LoVo (cell line): ENCODE data around the gene UNKL.
"Not testable (repeated sequence)": the region's sequence is repeated elsewhere in the genome, so short reads cannot be mapped to it uniquely, and the experiment has no call there.

Experiments used
- DNase-seq: peaks from one replicate; pipeline ENCODE4 v3.0.0-alpha.2; 2016; ENCODE audit warnings: low spot score

The UNKL gene

DNA sequence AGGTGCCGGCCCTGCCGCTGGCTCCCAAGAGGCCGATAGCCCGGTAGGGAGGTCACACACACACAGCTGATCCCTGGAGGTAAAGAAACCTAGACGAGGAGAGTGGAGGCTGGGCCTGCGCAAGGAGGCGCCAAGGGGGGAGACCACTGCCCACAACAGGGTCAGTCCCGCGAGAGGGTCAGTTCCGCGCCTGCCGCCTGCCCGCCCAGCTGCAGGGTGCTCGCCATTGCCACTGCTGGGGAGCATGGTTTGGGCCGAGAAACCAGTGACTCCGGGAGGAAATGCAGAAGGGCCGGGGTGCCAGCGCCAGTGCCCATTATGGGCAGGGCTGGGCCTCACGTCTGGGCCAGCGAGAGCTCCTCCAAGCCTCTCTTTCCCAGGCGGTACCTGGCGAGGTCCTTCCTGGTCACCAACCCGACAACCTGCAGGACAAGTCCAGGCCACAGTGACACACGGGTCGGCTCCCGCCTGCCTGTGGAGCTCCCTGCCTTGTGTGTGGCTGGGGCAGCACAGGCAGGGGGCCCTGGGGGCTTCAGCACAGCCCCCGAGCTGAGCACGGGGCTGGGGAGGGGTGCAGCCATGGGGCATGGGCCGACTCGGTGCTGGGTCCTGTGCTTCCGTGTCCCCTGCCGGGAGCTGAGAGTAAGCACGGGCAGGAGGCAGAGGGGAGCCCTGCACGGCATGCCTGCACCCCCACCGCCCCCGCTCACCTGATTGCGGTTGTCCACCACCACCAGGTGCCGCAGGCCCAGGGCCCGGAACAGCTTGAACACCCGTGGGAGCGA is 32.0 kb upstream of the UNKL start:
- no peak for DNase-seq

DNA sequence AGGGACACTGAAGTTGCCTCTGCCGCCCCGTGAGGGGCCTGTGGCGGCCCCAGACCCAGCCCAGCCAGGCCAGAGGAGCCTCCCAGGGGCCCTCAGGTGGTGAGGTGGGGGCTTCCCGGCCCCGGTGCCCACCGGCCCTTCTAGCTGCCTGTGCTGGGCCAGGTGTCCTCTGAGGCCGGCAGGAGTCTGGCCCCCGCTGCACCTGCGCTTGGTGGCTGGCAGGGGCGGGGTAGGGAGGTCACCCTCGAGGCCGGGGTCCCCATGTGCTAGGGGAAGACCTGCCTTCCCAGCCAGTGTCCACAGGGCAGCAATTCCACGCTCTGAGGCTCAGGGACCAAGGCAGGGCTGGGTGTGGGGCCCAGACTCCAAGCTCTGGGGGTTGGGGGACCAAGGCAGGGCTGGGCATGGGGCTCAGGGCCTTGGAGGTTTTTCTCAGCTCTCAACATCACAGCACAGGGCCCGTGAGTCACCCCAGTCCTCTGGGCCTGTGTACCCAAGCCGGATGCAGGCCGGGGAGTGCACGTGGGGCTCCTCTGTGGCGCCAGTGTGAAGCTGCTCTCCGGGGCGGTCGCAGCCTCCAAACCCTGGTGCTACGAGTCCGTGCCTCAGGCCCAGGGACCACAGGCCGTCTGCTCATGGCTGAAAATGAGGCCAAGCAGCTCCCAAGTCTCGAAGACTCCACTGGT is 31.2 kb upstream of the UNKL start:
- no peak for DNase-seq

DNA sequence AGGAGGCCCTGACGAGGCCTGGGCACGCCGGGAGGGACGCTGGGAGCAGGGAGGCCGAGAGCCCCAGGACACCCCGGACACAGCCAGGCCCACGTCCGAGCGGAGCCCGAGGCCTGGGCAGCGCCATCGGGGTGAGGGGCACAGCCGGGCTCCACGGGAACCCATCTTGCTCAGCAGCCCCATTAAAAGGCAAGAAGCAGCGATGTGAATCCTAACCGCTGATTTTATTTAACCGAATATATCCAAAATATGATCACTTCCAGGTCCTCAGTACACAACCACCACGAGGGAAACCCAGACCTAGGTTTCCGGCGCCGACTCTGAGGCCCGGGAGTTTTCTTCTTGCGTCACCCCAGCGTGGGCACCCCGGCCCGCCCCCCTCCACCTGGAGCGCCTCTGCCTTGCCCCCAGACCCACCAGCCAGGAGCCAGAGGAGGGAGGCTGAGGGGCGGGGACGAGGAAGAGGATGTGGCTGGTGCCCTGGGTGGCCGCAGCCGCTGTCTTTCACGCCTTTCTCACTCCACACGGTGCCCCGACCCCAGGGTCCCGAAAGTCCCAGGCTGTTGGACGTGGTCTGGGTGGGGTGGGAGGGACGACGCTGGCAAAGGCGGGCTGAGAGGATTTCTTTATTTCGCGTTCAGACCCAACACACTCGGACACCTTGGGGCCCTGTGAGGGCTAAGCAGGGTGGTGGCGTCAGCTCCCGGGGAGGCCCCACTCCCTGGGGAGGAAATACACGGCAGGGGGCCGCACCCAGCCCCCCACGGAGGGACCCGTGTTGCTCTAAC is 30.4 kb upstream of the UNKL start:
- DNase-seq: no peak

DNA sequence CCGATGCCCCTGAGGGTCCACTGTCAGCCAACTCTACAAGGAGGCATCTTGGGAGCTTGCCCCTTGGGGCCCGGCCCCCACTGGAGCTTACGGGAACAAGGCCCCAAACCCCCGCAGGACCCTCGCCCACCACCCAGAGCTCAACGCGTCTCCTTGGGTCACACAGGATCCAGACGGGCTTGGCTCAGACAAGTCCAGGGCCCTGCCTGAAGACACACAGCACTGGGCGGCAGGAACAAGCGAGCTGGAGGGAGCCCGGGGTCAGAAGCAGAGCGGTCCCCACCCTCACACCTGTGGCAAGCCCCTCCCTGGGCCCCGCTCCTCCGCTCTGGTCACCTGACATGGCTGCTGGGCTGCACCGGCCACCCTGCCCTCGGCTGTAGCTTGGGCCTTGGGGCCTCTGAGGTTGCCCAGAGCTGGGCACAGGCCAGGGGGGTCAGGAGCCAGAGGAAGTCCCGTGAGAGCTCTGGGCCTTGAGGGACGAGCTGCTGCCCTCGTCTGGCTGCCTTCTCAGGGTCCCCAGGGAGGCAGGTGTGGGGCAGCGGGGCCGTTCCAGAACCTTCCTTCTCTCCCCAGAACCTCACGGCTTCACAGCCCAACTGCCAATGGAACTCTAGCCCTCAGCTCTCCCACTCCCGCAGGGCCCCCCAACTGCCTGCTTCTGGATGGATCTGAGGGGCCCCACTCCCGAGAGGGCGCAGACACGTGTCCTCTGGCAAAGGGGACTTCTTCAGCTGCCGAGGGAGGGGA is 29.7 kb upstream of the UNKL start, which contains the start of gene CCDC154:
Gene CCDC154 (minus strand): TSS at position 577 of the 750 bp plus-strand sequence. CDS start 234 bp downstream, at position 343.
- DNase-seq: no peak

DNA sequence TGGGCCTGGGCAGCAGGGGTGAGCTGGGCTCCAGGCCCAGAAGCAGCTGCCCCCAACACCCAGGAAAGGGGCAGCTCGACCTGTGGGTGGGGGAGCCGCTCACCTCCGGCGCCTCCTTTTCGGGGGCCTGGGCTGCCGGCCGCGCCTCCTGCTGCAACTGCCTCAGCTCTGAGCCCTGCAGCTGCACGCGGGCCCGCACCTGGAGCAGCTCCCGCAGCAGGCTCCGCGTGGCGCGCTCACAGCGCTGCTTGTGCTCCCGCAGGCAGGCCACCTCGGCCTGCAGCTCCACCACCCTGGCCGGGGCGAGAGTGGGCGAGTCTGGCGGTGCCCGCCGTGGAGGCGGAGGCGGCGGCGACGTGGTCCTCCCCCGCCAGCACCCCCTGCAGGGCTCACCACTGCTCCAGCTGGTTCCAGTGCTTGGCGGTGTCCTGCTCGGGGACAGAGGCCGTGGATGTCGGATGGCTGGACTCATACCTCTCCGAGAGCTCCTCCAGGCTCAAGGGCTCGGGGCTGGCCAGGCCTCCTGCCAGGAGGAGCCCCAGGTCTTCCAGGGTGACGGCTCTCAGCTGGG is 29.0 kb upstream of the UNKL start:
- no peak for DNase-seq

DNA sequence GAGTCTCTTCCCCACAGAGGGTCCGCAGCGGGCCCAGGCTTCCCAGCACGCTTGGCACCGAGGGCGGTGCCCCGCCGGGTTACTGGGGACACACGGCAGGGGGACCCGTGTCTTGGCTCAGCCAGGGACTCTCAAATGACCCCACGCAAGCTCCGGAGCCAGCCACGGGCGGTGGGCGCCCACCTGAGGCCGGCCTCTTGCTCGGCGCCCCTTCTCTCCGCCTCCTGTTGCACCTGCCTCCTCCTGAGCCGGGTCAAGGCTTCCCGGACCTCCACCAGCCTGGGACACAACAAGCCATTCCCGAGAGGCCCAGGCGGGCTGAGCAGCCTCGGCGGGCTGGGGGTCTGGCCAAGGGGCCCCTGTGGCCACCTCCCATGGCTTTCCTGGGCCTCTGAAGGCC is 28.2 kb upstream of the UNKL start:
- no peak for DNase-seq

GRCh38 chr16:1441391-1441829 is 26.9 kb upstream of the UNKL start:
- DNase-seq: no peak

DNA sequence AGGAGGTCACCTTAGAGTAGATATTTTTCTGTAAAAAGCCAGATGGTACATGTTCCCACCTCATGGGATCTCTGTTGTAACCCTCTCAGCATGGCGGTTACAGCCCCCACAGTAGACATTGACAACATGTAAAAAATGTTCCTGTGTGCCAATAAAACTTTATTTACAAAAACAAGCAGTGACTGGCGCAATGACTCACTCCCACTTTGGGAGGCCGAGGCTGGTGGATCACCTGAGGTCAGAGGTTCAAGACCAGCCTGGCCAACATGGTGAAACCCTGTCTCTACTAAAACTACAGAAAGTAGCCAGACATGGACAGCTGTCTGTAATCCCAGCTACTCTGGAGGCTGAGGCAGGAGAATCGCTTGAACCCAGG is 25.2 kb upstream of the UNKL start:
- not testable (repeated sequence) for DNase-seq

- DNase-seq: no peak
These were observed 24.7 kb upstream of the UNKL start for GRCh38 chr16:1439058-1439698.

- no peak for DNase-seq
These were observed 23.9 kb upstream of the UNKL start for GRCh38 chr16:1438229-1439057.

DNA sequence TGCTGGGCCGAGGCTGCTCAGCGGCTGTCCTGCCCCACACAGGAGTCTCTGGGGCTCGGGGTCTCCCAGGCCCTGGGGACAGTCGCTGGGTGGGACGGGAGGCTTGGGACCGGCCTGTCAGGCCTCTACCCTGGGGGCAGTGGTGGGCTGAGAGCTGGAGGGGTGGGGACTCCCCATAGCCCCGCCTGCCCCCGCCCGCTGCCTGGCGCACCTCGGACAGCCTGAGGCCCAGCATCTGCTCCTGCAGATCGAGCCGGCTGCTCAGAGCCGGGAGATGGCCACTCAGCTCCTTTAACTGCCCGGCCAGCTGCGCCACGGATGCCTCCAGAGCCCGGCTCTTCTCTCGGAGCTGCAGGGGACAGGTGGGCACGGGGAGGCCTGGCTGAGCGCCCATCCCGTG is 23.1 kb upstream of the UNKL start:
- DNase-seq: no peak

- no peak for DNase-seq
These were observed 22.3 kb upstream of the UNKL start for GRCh38 chr16:1436731-1437355.

- no peak for DNase-seq
These were observed 21.6 kb upstream of the UNKL start for GRCh38 chr16:1435921-1436697.

DNA sequence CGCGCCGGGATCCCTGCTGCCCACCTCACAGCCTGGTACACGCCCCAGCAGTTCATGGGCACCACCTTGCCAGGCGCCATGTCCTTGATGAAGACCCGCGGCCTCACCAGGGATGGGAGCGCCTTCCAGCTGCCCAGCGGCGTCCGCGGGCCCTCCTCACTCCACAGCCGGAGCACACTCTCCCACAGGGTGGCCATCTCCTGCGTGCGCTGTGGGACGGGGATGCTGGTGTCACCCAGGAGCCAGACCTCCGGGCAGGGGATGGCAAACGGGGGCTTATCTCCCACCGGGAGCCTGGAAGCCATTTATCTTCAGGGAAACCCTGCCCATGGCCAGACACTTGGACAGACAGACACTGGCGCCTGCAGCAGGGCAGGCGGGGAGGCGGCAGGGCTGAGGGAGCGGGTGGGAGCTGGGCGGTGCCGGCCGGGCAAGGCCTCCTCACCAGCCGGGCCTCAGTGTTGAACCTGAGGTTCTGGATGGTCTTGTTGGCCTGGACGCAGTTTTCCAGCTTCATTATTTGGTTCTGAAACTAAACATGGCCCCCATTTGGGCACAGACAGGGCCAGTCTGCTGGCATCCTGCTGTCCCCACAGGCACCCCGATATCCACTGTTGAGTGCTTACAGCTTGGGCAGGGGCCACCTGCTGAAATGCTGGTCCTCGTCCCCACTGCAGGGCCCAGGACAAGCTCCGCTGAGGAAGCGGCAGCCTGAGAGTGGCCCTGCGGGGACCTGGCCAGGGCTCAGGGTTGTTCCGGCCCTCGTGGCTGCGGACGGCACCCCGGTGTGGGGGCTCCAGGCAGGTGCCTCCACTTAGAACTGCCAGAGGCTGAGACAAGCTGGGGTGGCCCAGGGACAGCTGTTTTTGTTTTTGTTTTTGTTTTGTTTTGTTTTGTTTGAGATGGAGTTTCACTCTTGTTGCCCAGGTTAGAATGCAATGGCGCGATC is 20.4 kb upstream of the UNKL start:
- no peak for DNase-seq

DNA sequence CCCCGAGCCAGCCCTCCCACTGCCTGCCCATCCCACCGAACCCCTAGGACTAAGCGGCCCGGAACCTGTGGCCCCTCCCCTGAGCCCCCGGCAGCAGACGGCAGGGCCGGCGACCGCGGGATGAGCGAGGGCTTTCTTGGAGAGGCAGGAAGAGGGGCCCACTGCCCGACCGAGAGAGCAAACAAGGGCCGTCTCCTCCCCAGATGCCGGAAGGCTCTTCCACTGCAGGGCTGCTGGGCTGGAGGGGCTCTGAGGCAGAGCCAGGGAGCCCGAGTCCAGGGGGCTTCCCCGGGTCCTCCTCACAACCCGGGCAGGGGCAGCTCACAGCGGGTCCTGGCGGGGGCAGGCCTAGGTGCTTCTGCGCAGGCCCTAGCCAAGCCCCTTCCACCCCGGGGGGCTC is 19.3 kb upstream of the UNKL start:
- no peak for DNase-seq

- DNase-seq: no peak
These were observed 18.7 kb upstream of the UNKL start for GRCh38 chr16:1433263-1433560.

DNA sequence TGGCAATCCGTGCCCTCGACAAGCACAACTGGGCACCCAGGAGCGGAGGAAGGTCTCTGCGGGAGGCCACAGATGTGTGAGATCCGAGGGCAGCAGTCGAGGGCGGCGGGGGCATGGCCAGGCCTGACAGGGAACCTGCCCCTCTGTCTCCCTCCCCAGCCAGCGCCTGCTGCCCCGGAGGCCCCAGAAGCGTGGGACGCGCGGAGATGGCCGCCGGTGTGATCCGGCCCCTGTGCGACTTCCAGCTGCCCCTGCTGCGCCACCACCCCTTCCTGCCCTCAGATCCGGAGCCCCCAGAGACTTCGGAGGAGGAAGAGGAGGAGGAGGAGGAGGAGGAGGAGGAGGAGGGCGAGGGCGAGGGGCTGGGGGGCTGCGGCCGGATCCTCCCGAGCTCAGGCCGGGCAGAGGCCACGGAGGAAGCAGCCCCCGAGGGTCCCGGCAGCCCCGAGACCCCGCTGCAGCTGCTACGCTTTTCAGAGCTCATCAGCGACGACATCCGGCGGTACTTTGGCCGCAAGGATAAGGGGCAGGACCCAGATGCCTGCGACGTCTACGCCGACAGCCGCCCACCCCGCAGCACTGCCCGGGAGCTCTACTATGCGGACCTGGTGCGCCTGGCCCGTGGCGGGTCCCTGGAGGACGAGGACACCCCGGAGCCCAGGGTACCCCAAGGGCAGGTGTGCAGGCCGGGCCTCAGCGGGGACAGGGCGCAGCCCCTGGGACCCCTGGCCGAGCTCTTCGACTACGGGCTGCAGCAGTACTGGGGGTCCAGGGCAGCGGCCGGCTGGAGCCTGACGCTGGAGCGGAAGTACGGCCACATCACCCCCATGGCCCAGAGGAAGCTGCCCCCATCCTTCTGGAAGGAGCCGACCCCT is 18.1 kb upstream of the UNKL start:
- DNase-seq: no peak
